Measurements from ENCODE around the gene FFAR2. TPM values are rescaled to one million over a fixed set of nuclear protein-coding genes. Genes with fewer than 3 reads are reported as not detected.

FFAR2 gene
- total RNA-seq (2014; rRNA removed): not detected in 2 replicates
- Bru-seq, nascent RNA: not detected
- BruChase-seq, experiment 1, labeled RNA remaining after a 6-hour chase: not detected
- BruChase-seq, experiment 2, labeled RNA remaining after a 2-hour chase: not detected
- long read RNA-seq: 0 reads

DNA sequence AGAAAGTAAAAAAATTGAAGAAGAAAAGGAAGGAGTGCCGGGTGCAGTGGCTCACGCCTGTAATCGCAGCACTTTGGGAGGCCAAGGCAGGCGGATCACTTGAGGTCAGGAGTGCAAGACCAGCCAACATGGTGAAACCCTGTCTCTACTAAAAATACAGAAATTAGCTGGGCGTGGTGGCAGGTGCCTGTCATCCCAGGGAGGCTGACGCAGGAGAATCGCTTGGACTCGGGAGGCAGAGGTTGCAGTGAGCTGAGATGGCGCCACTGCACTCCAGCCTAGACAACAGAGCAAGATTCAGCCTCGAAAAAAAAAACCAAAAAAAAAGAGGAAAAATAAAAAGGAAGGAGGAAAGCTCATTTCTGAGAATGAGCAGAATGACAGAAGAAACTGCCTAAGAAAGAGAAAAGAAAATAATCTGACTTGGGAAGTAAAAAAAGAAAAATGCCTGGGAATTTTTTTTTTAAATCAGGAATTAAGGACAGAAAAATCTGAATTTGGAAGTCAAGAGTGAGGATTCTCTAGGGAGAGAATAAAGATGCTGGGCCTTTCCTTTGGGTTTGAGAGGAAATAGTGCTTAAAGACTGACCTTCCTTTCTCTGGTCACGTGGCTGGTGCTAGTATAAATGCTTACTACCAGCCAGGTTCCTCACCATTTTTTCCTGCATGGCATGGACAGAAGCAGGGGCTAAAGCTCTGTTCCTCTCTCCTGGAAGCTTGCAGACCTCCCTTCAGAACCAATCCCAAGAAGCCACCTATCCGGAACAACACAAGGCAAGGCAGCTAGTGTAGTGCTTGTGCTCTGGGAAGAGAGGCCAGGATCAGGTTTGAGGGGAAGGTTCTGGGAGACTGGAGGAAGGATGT lies at the start of gene FFAR2:
FFAR2 (plus strand) TSS at position 652 of the 864 bp plus-strand sequence. CDS start 1,458 bp downstream, outside the sequence.
- Histone ChIP-seq H3K36me3 (ENCODE audit: low read depth, low read length) (no peaks in the 10 kb centered on the region), H3F3A (ENCODE audit: low read length, unreplicated experiment) (no peaks in the 10 kb centered on the region), H3K4me1 (ENCODE audit: insufficient read depth, low read length) (no peaks in the 10 kb centered on the region), H3K27ac (ENCODE audit: low read length) (no peak within 1 kb of the TSS), H3K27me3 (ENCODE audit: low read length) (peaks cover 21% of the 10 kb centered on the region), H3K9ac (ENCODE audit: low read length) (no peak within 1 kb of the TSS), H3K4me2 (ENCODE audit: low read length) (no peak within 1 kb of the TSS), H3K79me2 (ENCODE audit: low read length) (no peaks in the 10 kb centered on the region), H3K9me3 (ENCODE audit: low read length) (no peaks in the 10 kb centered on the region), H4K20me1 (ENCODE audit: low read length) (no peaks in the 10 kb centered on the region), H3K9me2 (replicated peaks; ENCODE audit: low read length) (no peaks in the 10 kb centered on the region), H2AFZ (ENCODE audit: low read length) (no peak within 1 kb of the TSS), H3K4me3 (ENCODE audit: low read length) (no peak within 1 kb of the TSS)
- TF ChIP-seq EZH2 (IDR thresholded peaks at IDR 0.05; ENCODE audit: low read length, unreplicated experiment) (no peak), EZH2phosphoT487 (IDR thresholded peaks at IDR 0.05; ENCODE audit: borderline replicate concordance, low read length) (no peak)
- TF ChIP-seq, protein P1, sequence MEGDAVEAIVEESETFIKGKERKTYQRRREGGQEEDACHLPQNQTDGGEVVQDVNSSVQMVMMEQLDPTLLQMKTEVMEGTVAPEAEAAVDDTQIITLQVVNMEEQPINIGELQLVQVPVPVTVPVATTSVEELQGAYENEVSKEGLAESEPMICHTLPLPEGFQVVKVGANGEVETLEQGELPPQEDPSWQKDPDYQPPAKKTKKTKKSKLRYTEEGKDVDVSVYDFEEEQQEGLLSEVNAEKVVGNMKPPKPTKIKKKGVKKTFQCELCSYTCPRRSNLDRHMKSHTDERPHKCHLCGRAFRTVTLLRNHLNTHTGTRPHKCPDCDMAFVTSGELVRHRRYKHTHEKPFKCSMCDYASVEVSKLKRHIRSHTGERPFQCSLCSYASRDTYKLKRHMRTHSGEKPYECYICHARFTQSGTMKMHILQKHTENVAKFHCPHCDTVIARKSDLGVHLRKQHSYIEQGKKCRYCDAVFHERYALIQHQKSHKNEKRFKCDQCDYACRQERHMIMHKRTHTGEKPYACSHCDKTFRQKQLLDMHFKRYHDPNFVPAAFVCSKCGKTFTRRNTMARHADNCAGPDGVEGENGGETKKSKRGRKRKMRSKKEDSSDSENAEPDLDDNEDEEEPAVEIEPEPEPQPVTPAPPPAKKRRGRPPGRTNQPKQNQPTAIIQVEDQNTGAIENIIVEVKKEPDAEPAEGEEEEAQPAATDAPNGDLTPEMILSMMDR (conservative IDR thresholded peaks at IDR 0.05; ENCODE audit: low read depth, low read length): no peak
- CTCF ChIA-PET: interaction anchor here (0.6 kb wide), 1 partner anchor 50 kb away, joined by 3 read pairs; no protein-coding TSS in a partner anchor
- BruUV-seq (replicated peaks): no TSS peak
- intact Hi-C loops (cut with micrococcal nuclease): no loop called here
- DNase-seq: no peak
- no peak for ATAC-seq
- POLR2A ChIA-PET (ENCODE audit: unreplicated experiment): no interaction called here

DNA sequence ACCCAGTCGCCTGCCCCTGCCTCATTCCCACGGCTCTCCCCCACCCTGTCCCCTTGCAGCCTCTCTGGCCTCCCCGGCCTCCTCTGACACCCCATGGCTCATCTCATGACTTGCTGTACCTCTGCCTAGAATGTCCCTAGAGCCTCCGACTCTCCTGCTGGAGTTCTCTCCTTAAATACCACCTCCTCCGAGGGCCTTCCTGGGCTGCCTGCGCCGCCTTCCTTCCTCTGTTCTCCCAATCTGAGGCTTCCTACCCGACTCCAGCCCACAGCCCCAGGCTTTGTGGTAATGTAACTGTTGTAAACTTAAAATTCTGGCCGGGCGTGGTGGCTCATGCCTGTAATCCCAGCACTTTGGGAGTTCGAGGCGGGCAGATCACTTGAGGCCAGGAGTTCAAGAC lies 49.5 kb upstream of the FFAR2 start:
- ATAC-seq: no peak
- no peaks in the 10 kb centered on the region for H3F3A ChIP-seq (ENCODE audit: low read length, unreplicated experiment)
- no peak overlapping the region for H2AFZ ChIP-seq (ENCODE audit: low read length)
- no peak overlapping the region for H3K4me3 ChIP-seq (ENCODE audit: low read length)
- intact Hi-C loops (cut with micrococcal nuclease): no loop called here
- no peak overlapping the region for H3K27ac ChIP-seq (ENCODE audit: low read length)
- no peak for DNase-seq
- H3K9ac ChIP-seq (ENCODE audit: low read length): no peak overlapping the region
- TF ChIP-seq, protein P1 (conservative IDR thresholded peaks at IDR 0.05; ENCODE audit: low read depth, low read length): no peak
- TF ChIP-seq EZH2phosphoT487 (IDR thresholded peaks at IDR 0.05; ENCODE audit: borderline replicate concordance, low read length) (no peak), EZH2 (IDR thresholded peaks at IDR 0.05; ENCODE audit: low read length, unreplicated experiment) (no peak)
- no peaks in the 10 kb centered on the region for H3K79me2 ChIP-seq (ENCODE audit: low read length)
- no peaks in the 10 kb centered on the region for H3K4me1 ChIP-seq (ENCODE audit: insufficient read depth, low read length)
- H3K27me3 ChIP-seq (ENCODE audit: low read length): no peaks in the 10 kb centered on the region
- ChIA-PET POLR2A (ENCODE audit: unreplicated experiment) (no interaction called here), CTCF (no interaction called here)
- no peak overlapping the region for H3K4me2 ChIP-seq (ENCODE audit: low read length)
- H3K9me3 ChIP-seq (ENCODE audit: low read length): no peaks in the 10 kb centered on the region
- no peaks in the 10 kb centered on the region for H3K36me3 ChIP-seq (ENCODE audit: low read depth, low read length)
- no TSS peak for BruUV-seq (replicated peaks)
- no peaks in the 10 kb centered on the region for H4K20me1 ChIP-seq (ENCODE audit: low read length)
- no peaks in the 10 kb centered on the region for H3K9me2 ChIP-seq (replicated peaks; ENCODE audit: low read length)

DNA sequence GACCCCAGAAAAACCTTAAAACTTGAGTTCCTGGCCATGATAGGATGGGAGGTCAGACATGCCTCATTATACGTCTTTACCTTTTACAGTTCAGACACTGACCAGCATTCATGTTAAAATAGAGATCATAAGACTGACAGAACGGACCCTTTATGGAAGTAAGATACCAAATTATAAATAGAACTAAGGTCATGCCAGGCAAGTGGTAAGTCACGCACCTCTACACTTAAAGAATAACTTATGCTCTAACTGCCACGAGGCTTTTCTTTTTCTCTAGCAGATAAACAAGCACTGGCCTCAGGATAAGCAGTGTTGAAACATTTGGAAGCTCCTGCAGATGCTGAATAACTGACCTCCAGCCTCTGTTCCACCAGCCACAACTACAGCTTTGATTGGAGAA lies 48.8 kb upstream of the FFAR2 start:
- Histone ChIP-seq H3K4me3 (ENCODE audit: low read length) (no peak overlapping the region), H3K79me2 (ENCODE audit: low read length) (no peaks in the 10 kb centered on the region), H4K20me1 (ENCODE audit: low read length) (no peaks in the 10 kb centered on the region), H3K9me3 (ENCODE audit: low read length) (no peaks in the 10 kb centered on the region), H3K27ac (ENCODE audit: low read length) (no peak overlapping the region), H3K4me1 (ENCODE audit: insufficient read depth, low read length) (no peaks in the 10 kb centered on the region), H3K4me2 (ENCODE audit: low read length) (no peak overlapping the region), H3K9me2 (replicated peaks; ENCODE audit: low read length) (no peaks in the 10 kb centered on the region), H3F3A (ENCODE audit: low read length, unreplicated experiment) (no peaks in the 10 kb centered on the region), H2AFZ (ENCODE audit: low read length) (no peak overlapping the region), H3K9ac (ENCODE audit: low read length) (no peak overlapping the region), H3K27me3 (ENCODE audit: low read length) (no peaks in the 10 kb centered on the region), H3K36me3 (ENCODE audit: low read depth, low read length) (no peaks in the 10 kb centered on the region)
- intact Hi-C loops (cut with micrococcal nuclease): no loop called here
- DNase-seq: no peak
- POLR2A ChIA-PET (ENCODE audit: unreplicated experiment): no interaction called here
- ATAC-seq: no peak
- TF ChIP-seq, protein P1 (conservative IDR thresholded peaks at IDR 0.05; ENCODE audit: low read depth, low read length): no peak
- TF ChIP-seq EZH2 (IDR thresholded peaks at IDR 0.05; ENCODE audit: low read length, unreplicated experiment): no peak
- TF ChIP-seq EZH2phosphoT487 (IDR thresholded peaks at IDR 0.05; ENCODE audit: borderline replicate concordance, low read length): no peak
- CTCF ChIA-PET: no interaction called here
- BruUV-seq (replicated peaks): no TSS peak

All from PC-3 (cell line).